Measurements from ENCODE around the gene ADAMTS12.

- TF ChIP-seq EZH2phosphoT487 (IDR thresholded peaks at IDR 0.05; ENCODE audit: low read depth) (no peak), CTCF (IDR thresholded peaks at IDR 0.05; ENCODE audit: low read depth, low read length) (no peak)
Observed at GRCh38 chr5:33772380-33772897, 119.4 kb downstream of the ADAMTS12 start.
